HTERT RPE-1 (cell line): ENCODE data around the gene BOC.

Experiments
- in situ Hi-C: fragments of 300-500 bp; cut with MboI; formaldehyde crosslinking; loops from 4 replicates; pipeline ENCODE4 v1.14.3; 2020; ENCODE audit warnings: low sequenced_read_pairs

BOC gene

GRCh38 chr3:113247068-113247467 lies 35.7 kb downstream of the BOC start:
- in situ Hi-C loops, result no loop called here

- in situ Hi-C loops, result no loop called here
Observed at GRCh38 chr3:113247675-113248458, 36.5 kb downstream of the BOC start.

- in situ Hi-C loops, result no loop called here
Observed at GRCh38 chr3:113249111-113249510, 37.8 kb downstream of the BOC start.

- in situ Hi-C loops, result no loop called here
Observed at GRCh38 chr3:113249601-113250000, 38.2 kb downstream of the BOC start.

GRCh38 chr3:113250566-113250965 lies 39.2 kb downstream of the BOC start:
- in situ Hi-C loops, result no loop called here

GRCh38 chr3:113251817-113252216 lies 40.5 kb downstream of the BOC start:
- in situ Hi-C loops, result no loop called here

- in situ Hi-C loops, result no loop called here
Observed at GRCh38 chr3:113252553-113252952, 41.2 kb downstream of the BOC start.

GRCh38 chr3:113253702-113254101 lies 42.3 kb downstream of the BOC start:
- in situ Hi-C loops, result no loop called here

GRCh38 chr3:113254171-113254947 lies 43.0 kb downstream of the BOC start:
- in situ Hi-C loops, result no loop called here

- in situ Hi-C loops, result no loop called here
Observed at GRCh38 chr3:113255100-113255853, 43.9 kb downstream of the BOC start.

- in situ Hi-C loops, result no loop called here
Observed at GRCh38 chr3:113255854-113256615, 44.7 kb downstream of the BOC start.

- in situ Hi-C loops, result no loop called here
Observed at GRCh38 chr3:113258361-113258760, 47.0 kb downstream of the BOC start.

GRCh38 chr3:113259196-113259595 lies 47.8 kb downstream of the BOC start:
- in situ Hi-C loops, result no loop called here

GRCh38 chr3:113261063-113261625 lies 49.8 kb downstream of the BOC start:
- in situ Hi-C loops, result no loop called here

- in situ Hi-C loops, result no loop called here
Observed at GRCh38 chr3:113261626-113262303, 50.4 kb downstream of the BOC start.

GRCh38 chr3:113262304-113262665 lies 50.9 kb downstream of the BOC start:
- in situ Hi-C loops, result no loop called here

GRCh38 chr3:113263020-113263419 lies 51.7 kb downstream of the BOC start:
- in situ Hi-C loops, result no loop called here

- in situ Hi-C loops, result no loop called here
Observed at GRCh38 chr3:113263778-113264177, 52.4 kb downstream of the BOC start.

- in situ Hi-C loops, result no loop called here
Observed at GRCh38 chr3:113264283-113265131, 53.1 kb downstream of the BOC start.
